Left colon (tissue), 2 donors: ENCODE results near the gene TEX13A. TPM values are rescaled to one million over a fixed set of nuclear protein-coding genes. Genes with fewer than 3 reads are reported as not detected.
"Not testable (repeated sequence)": the region's sequence is repeated elsewhere in the genome, so short reads cannot be mapped to it uniquely, and the experiment has no call there.

ENCODE experiments used
- ATAC-seq: fragments of 200-7000 bp; cut with Tn5 transposase; one replicate; pipeline ENCODE4 v1.9.1; 2020; ENCODE audit warnings: mild to moderate bottlenecking, moderate library complexity
- DNase-seq, 2 donors: peaks; one replicate each; pipeline ENCODE4 v3.0.0-alpha.2; 2020
- intact Hi-C, 2 donors: fragments of 100-400 bp; cut with DNase I in 1 of 2; cut with micrococcal nuclease in 1 of 2; formaldehyde crosslinking; loops; one replicate each; pipeline versions ENCODE4 v1.11.2 to v1.14.0; 2022; cut with DNase I, micrococcal nuclease
- long read RNA-seq: library from polyadenylated mRNA; unstranded; transcript quantifications from one replicate; pipeline ENCODE4 v2.0.0, GENCODE V29; 2021
- total RNA-seq, 2 donors: library from RNA; stranded (reverse); fragmentation: NEBNext Ultra II Directional; extraction: Animal tissue kit (Norgen Biotek cat#: 25700); gene quantifications; one replicate each; pipeline ENCODE4 v1.2.1, GENCODE V29; 2021
- donor health status: DM: no; HTN: no; CAD: no.
- donor health status: DM: yes; HTN: yes; CAD: no.

Gene TEX13A
- not detected for total RNA-seq
- long read RNA-seq, result 0 reads

GRCh38 chrX:105220636-105221035, at the start of gene TEX13A:
Gene TEX13A (minus strand): TSS chrX:105220694. CDS start chrX:105220397, 297 bp downstream.
- intact Hi-C loops, result no loop called here
- no peak for DNase-seq
- ATAC-seq, result no peak

- no peak for DNase-seq
- intact Hi-C loops, result no loop called here
- ATAC-seq, result no peak
Measured at GRCh38 chrX:105269386-105269785, 48.9 kb upstream of the TEX13A start.

- DNase-seq (no peak), ATAC-seq (no peak)
- intact Hi-C loops, result no loop called here
Measured at GRCh38 chrX:105267167-105267566, 46.7 kb upstream of the TEX13A start.

- no peak for DNase-seq
- ATAC-seq, result no peak
- intact Hi-C loops, result no loop called here
Measured at GRCh38 chrX:105266456-105266855, 46.0 kb upstream of the TEX13A start.

- intact Hi-C loops, result no loop called here
- DNase-seq, result no peak
- ATAC-seq, result no peak
Measured at GRCh38 chrX:105265093-105265492, 44.6 kb upstream of the TEX13A start.

- ATAC-seq, result no peak
- no peak for DNase-seq
- intact Hi-C loops, result no loop called here
Measured at GRCh38 chrX:105263801-105264200, 43.3 kb upstream of the TEX13A start.

- ATAC-seq, result no peak
- intact Hi-C loops, result no loop called here
- no peak for DNase-seq
Measured at GRCh38 chrX:105263171-105263570, 42.7 kb upstream of the TEX13A start.

GRCh38 chrX:105260291-105261043, 40.0 kb upstream of the TEX13A start:
- ATAC-seq, result no peak
- DNase-seq, result no peak
- intact Hi-C loops, result no loop called here

GRCh38 chrX:105241056-105241455, 20.6 kb upstream of the TEX13A start:
- ATAC-seq, result no peak
- no peak for DNase-seq
- intact Hi-C loops, result no loop called here

- intact Hi-C loops, ATAC-seq, DNase-seq: not testable (repeated sequence)
Measured at GRCh38 chrX:105237407-105237806, 16.9 kb upstream of the TEX13A start.

- intact Hi-C loops, result no loop called here
- DNase-seq (no peak), ATAC-seq (no peak)
Measured at GRCh38 chrX:105229146-105229545, 8.7 kb upstream of the TEX13A start.

GRCh38 chrX:105228602-105229001, 8.1 kb upstream of the TEX13A start:
- no peak for DNase-seq
- intact Hi-C loops, result no loop called here
- no peak for ATAC-seq

- no peak for ATAC-seq
- DNase-seq, result no peak
- intact Hi-C loops, result no loop called here
Measured at GRCh38 chrX:105226499-105226898, 6.0 kb upstream of the TEX13A start.

GRCh38 chrX:105221374-105221773, 880 bp upstream of the TEX13A start:
- no peak for DNase-seq
- no peak for ATAC-seq
- intact Hi-C loops, result no loop called here

- intact Hi-C loops, result no loop called here
- no peak for DNase-seq
- ATAC-seq, result no peak
Measured at GRCh38 chrX:105219454-105220401, 766 bp downstream of the TEX13A start.

GRCh38 chrX:105211066-105211575, 9.4 kb downstream of the TEX13A start:
- intact Hi-C loops, result no loop called here
- no peak for ATAC-seq
- DNase-seq, result no peak

GRCh38 chrX:105210258-105210657, 10.2 kb downstream of the TEX13A start:
- no peak for ATAC-seq
- DNase-seq, result no peak
- intact Hi-C loops, result no loop called here

GRCh38 chrX:105209406-105209805, 11.1 kb downstream of the TEX13A start:
- no peak for DNase-seq
- intact Hi-C loops, result no loop called here
- no peak for ATAC-seq

- DNase-seq, result peak in 1 of 2 donors; percentile 7
- intact Hi-C loops, result no loop called here
- ATAC-seq, result peak; percentile 64
Measured at GRCh38 chrX:105191878-105192277, 28.6 kb downstream of the TEX13A start.
